Jurkat, Clone E6-1 (cell line): ENCODE results near the gene PODXL2. TPM values are rescaled to one million over a fixed set of nuclear protein-coding genes. Genes with fewer than 3 reads are reported as not detected.
A peak's percentile ranks its signal among the peaks of the same experiment; 100 is the strongest.

ENCODE experiments used
- DNase-seq: peaks from one replicate; pipeline ENCODE4 v3.0.0-alpha.2; 2011; ENCODE audit warnings: low read depth, low spot score
- H3K4me3 ChIP-seq: 2 replicates; pipeline ENCODE4 v1.5.1; 2011; ENCODE audit warnings: mild to moderate bottlenecking, low read length, control low read depth, moderate library complexity
- polyA plus RNA-seq: library from polyadenylated mRNA; unstranded; fragments of >200 nt; gene quantifications from one replicate; pipeline ENCODE4 v1.2.1, GENCODE V29; 2012; ENCODE audit warnings: missing spikeins; ENCODE audit not compliant: insufficient read length, insufficient read depth

The PODXL2 gene, protein sequence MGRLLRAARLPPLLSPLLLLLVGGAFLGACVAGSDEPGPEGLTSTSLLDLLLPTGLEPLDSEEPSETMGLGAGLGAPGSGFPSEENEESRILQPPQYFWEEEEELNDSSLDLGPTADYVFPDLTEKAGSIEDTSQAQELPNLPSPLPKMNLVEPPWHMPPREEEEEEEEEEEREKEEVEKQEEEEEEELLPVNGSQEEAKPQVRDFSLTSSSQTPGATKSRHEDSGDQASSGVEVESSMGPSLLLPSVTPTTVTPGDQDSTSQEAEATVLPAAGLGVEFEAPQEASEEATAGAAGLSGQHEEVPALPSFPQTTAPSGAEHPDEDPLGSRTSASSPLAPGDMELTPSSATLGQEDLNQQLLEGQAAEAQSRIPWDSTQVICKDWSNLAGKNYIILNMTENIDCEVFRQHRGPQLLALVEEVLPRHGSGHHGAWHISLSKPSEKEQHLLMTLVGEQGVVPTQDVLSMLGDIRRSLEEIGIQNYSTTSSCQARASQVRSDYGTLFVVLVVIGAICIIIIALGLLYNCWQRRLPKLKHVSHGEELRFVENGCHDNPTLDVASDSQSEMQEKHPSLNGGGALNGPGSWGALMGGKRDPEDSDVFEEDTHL
- 1.2 TPM for polyA plus RNA-seq

DNA sequence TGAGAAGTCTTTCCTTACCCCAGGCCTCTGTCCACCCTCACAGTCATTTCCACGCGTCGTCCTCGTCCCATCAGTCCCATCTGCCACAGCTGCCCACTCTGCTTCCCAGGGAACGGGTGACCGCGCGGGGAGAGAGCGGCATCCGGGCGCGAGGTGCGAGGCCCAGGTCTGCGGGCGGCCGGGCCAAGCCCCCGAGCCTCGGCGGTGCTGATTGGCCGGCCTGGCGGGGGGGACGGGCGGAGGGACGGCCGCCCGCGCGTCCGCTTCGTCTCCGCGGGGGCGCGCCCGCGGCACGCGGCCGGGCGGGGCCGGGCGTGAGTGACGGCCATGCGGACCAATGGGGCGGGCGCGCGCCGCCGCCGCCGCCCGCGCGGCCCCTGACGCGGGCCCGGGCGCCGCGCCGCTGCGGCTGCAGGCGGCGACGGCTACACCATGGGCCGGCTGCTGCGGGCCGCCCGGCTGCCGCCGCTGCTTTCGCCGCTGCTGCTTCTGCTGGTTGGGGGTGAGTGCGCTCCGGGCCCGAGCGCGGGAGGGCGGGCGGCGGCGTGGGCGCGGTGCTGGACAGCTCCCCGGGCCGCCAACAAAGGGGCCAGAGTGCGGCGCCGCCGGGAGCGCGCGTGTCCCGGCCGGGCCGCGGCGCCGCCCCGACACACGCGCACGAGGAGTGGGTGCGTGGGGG, at the start of gene PODXL2:
PODXL2 (plus strand) TSS at position 398 of the 679 bp plus-strand sequence; CDS start at position 433, 35 bp downstream.
- DNase-seq, result no peak
- H3K4me3 ChIP-seq, result no peak within 1 kb of the TSS

DNA sequence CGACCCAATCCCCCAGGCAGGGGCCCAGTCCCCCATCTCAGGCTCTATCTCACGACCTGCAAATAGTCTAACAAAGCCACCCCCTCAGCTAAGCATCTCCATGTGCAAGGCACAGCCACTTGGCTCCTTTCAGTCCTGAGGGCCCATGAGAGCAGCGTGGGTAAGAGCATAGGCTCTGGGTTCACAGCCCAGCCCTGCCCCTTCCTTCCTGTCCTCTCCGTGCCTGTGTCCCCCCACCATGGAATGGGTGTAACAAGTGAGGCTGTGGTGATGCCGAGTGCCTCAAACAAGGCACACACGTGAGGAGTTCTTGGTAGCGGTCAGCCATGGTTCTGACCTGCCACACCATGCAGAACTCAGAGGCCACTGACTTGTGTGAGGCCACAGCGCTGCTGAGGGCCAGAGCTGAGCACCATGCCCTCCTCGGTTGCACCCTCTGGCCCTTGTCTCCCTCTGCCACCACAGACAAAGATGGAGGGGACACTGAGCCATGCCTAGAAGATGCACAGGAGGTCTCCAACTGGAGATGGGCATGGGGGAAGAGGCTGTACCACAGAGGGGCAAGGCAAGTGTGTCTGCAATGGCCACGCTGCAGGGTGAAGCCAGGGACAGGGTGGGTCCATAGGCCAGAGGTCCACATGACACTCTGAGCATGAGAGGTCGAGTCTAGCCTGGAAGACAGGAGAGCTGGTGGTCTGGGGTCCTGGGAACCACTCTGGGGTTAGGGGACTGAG, 48.5 kb upstream of the PODXL2 start:
- no peak for DNase-seq
- H3K4me3 ChIP-seq, result no peak overlapping the region

DNA sequence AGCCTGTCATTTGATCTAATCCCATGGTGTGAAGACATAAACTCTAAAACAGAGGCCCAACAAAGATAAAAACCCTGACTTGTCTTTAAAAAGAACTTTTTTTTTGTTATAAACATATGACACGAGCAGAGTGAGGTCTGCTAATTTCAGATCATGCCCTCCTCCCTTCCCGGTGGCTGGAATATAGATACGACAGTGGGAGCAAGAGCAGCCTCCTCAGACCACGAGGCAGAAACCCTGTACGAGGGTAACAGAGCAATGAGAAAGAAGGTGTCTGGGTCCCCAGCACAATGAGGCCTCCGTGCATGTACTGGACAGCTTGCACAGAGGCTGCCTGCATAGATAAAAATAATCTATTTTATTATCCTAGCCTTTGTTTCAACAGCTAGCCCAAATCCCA, 44.3 kb upstream of the PODXL2 start:
- no peak overlapping the region for H3K4me3 ChIP-seq
- no peak for DNase-seq

DNA sequence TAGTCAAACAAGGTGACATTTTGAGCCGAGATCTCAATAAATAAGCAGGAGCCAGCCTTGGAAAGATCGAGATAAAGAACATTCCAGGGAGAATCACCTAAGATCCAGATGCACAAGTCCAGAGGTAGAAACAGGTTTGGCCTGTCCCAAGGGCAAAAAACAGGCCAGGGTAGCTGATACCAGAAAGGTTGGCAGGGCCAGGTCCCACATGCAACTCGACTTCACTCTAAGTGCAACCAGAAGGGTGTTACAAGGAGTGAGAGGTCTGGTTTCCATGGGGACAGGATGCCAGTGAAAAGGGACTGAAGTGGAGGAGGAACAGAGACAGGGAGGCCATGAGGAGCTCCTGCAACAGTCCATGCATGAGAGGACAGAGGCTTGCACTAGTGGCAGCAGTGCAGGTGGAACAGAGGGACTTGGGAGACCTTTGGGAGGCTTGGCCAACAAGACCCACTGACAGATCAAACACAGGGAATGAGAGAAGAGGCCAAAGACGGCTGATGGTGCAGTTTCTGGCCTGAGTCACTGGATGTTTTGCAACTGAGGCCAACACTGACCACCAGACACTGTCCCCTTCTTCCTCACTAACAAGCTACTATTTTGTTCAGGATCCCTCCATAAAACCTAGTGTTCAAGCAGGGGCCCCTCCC, 43.7 kb upstream of the PODXL2 start:
- no peak for DNase-seq
- no peak overlapping the region for H3K4me3 ChIP-seq

DNA sequence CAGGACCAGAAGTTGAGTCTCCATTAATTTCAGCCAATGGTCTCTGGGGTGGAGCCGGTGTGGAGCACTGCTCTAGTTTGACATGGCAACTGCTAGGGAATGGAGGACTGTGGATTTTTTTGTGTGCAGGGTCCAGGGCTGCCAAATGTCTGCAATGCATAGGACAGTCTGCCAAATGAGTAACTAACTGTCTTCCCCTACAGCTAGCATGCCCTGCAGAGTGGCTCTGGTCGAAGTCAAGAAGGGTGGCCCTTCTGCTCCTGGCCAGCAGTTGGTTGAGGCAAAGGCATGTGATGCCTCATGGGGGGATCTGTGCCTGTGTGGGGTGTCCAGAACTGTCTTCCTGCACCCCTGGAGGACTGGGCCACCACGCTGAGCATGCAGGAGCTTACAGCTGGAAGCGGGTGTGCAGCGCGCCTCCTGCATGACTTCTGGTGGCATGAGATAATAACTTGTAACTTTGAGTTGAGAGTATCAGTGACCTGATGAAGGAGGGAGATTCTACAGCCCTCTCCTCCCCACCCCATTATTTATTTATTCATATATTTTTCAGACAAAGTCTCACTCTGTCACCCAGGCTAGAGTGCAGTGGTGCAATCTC, 43.1 kb upstream of the PODXL2 start:
- H3K4me3 ChIP-seq, result no peak overlapping the region
- no peak for DNase-seq

DNA sequence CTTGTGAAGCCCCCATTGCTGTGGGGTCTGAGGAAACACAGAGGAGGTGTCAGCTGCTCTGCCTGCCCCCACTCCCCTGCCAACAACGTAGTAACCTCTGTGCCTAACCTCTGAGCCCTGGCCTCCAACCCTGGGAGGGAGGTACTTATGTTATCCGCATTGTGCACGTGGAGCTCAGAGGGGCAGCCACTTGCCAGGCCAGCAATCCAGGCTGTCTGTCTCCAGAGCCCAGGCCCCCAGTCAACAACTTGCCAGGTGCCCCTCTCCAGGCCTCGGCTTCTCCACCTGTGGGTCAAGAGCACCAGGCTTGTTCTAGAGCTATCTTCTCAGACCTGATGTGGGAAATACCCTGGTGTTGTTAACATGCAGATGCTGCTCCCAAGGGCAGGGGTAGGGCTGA, 41.1 kb upstream of the PODXL2 start:
- no peak for DNase-seq
- H3K4me3 ChIP-seq, result no peak overlapping the region

DNA sequence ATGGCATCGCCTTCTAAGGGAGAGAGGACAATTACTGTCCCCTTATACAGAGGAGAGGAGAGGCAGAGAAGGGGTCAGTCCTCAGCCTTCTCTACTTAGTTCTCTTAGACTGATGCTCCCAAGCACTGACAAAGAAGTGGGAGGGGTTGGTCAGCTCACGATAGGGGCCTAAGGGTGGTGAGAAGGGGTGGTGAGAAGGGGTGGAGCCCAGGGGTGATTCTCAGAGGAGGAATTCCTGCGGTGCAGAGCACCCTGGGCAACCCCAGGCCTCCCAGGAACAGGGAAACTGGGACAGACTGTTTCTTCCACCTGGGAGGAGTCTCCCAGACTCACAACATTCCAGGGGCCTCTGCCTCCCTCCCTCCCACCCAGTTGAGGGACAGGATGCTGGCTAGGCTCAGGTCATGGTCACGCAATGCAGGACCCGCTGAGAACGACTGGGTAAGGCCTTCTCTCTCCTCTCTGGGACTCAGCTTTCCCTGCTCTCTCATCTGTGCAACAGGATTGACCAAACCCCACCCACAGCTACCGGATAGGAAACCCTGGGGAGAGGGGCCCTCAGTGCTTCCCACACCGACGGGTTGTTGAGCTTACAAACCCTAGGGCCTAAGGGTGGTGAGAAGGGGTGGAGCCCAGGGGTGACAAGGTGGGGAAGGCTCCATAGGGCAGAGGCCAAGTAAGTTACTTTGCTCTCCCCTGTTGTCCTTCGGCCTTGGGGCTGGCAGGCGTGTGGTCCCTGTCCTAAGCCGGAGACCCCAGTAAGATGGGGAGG, 40.0 kb upstream of the PODXL2 start:
- DNase-seq, result no peak

DNA sequence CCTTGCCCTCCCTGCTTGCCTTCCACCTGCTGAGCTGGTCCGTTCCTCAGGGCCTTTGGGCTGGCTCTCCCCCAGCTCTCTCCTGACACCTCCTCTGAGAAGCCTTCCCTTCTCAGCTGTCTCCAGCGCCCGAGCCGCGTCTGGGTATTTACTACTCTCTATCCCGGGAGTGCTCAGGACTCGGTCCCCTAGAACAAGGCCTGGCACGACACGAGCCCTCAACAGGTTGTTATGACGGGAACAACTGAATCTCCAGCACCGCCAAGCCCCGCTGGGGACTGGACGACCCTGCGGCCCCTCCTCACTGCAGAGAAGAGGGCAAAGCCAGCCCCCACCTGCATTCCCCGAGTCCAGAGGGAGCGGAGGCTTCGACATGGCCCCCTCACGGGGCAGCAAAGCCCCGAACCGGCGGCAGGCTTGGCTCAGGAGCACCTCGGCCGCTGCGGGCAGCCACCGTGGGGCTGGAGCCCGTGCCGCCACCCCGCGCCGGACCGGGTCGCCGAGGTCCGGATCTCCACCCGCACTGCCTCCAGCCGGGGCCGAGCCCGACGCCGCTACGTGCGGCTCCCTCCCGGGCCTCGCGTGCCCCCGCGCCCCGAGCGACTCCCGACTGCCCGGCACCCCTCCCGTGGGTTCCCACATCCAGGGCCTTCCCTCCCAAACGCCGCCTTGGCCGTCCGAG, 39.2 kb upstream of the PODXL2 start:
- DNase-seq, result no peak
- peak overlapping the region; percentile 72 for H3K4me3 ChIP-seq

More for the DNA sequence above, 40.0 kb upstream of the PODXL2 start:
- peak overlapping the region; percentile 72 for H3K4me3 ChIP-seq

DNA sequence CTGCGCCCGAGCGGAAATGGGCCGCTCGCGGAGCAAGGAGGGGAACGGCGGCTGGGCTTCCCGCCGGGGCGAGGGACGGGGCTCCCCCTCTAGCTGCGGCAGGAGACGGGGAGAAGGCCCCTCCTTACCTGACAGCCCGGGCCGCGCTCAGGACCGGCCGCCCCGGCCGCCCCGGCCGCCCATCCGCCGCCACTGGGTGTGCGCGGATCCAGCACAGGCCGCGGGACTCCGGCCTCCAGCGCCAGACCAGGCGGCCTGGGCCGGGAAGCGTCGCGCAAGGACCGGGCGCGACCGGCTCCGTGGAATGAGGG, 38.7 kb upstream of the PODXL2 start:
- no peak for DNase-seq
- H3K4me3 ChIP-seq, result peak overlapping the region; percentile 72

DNA sequence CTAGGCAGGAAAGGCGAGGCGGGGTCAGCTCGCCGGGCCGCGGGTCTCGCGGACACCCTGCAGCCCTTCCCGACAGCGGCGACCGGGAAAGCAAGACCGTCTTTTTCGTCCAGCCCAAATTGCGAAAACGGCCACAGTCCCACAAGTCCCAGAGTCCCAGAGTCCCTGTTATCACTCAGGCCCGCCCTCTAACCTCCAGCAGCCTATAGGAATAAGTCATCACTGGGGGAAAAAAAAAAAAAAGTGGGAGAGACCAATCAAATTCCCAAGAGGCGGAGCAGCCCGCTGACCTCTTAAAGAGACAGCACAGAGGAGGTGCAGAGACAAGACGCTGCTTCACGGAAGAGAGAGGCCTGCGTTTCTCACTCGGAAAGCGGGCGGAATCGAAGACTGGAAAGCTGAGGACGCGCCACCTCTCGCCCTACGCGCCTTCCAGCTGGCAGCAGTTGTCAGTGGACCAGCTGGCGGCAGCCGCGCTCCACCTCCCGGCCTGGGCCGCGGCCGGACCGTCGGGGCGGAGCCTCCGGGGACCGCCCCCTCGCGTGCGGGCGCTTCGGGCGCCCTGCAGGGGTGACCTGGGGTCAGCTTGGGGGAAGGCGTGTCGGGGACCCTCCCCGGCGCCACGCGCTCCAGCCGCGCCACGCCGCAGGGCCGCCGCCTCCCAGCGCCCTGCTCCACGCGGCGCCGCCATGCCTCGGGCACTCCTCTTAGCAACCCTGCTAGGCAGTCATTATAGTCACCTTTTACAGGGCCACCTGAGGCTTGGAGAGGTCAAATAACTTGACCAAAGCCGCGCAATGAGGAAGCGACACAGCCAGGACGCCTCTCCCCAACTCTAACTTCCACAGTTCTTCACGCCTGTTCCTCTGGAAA, 38.2 kb upstream of the PODXL2 start, which contains the start of gene TPRA1:
TPRA1 (minus strand) TSS at position 141 of the 873 bp plus-strand sequence. CDS start 10,587 bp downstream, outside the sequence.
- peak within 1 kb of the TSS; percentile 72 for H3K4me3 ChIP-seq
- DNase-seq, result peak; percentile 95

DNA sequence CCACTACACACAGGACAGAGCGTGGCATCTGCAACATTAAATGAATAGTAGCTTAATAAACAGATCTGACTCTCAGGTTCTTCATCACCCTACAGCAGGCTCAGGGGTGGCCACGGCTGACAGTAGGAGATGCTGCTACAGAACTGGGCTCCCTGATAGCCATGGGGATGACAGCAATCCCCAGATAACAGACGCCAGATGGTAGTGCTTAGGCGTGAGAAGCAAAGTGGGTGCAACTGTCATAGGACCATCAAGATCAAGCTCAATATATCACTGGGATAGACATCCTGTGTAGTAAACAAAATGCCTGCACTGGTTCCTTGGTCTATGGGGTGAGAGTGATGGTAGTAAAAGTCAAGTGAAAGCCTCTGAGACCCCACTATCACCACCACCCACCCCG, 35.8 kb upstream of the PODXL2 start:
- DNase-seq, result no peak
- H3K4me3 ChIP-seq, result no peak overlapping the region

DNA sequence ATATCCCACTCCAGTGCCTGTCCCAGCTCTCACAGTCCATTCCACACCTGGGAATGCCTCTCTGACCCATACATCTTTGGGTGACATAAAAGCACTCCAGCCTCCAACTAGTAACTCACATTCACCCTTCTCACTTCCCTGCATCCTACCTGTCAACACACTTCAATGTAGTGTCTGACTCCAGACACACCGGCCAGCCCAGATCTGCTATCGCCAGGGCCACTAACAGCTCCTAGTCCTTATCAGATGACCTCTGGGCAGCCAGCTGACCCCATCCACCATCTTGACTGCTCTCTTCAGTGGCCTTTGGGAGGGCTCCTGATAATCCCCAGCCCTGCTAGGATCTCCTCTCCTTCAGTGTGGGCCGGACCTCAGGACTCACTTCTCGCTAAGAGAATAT, 33.7 kb upstream of the PODXL2 start:
- no peak overlapping the region for H3K4me3 ChIP-seq
- DNase-seq, result no peak

DNA sequence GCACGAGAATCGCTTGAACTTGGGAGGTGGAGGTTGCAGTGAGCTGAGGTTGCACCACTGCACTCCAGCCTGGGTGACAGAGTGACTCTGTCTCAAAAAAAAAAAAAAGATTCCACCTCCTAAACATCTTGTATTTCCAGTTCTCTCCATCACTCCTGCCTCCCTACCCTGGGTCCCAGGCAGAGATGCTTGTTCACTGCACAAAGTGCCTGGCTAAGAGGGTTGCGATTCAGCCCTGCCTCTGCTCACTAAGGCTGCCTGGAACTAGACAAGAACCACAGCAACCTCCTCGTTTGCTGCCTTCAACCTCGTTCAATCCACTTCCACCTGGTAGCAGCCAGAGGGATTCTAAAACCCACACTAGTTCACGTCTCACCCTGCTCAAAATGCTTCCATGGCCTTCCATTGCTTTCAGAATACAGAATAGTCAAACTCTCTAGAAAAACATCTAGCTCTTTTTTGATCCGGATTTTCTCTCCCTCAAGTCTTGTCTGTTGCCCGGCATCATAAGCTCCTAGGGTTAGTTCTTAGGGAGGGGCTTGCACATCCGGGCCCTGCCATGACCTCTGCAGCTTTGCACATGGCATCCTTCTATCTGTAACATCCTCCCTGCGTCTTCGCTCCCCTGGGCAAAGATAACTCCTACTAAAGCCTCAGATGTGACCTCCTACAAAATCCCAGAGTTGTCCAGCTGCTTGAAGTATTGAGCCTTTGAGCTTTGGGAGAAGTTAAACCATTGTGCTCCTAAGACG, 31.8 kb upstream of the PODXL2 start:
- peak overlapping the region; percentile 62 for H3K4me3 ChIP-seq

DNA sequence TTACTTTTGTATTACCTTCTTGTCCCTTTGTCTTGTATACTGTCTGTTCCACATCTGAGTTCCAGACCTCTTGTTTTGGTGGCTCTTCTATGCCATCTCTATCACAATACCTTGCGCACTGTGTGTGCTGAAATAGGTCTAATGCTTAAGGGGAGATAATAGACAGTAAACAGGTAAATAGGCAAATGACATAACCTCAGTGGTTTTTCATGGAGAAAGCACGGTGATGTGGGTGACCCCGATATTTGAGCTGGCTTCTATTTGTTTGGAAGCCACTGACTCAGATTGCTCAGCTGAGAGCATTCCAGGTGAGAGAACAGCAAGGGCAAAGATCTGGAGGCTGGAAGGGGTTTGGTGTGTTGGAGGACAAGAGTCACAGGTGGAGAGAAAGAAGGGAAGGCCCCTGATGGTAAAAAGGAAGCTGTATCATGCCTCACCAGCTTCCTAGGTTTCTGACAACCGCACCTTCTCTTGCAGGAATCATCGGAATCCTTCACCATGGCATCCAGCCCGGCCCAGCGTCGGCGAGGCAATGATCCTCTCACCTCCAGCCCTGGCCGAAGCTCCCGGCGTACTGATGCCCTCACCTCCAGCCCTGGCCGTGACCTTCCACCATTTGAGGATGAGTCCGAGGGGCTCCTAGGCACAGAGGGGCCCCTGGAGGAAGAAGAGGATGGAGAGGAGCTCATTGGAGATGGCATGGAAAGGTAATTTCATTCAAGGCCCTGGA, 30.0 kb upstream of the PODXL2 start:
- H3K4me3 ChIP-seq, result peak overlapping the region; percentile 62
- DNase-seq, result no peak

More for the DNA sequence above, 31.8 kb upstream of the PODXL2 start:
- peak; percentile 72 for DNase-seq
